GM12878 (cell line): ENCODE data around the gene APBB1IP. TPM values are rescaled to one million over a fixed set of nuclear protein-coding genes. Genes with fewer than 3 reads are reported as not detected.

Source experiments
- ATAC-seq: fragments of 200-7000 bp; cut with Tn5 transposase; 3 replicates; pipeline ENCODE4 v1.9.1; 2020; ENCODE audit warnings: mild to moderate bottlenecking, moderate library complexity
- BruUV-seq: library from RNA; stranded (reverse); fragments of 400-500 nt; replicated peaks from 2 replicates; lab custom pipeline; 2021; lab: Mats Ljungman, UMichigan
- CTCF ChIA-PET: fragments of 300-600 bp; sonication (Branson Sonifier 250); formaldehyde crosslinking; extraction: SDS; loops from one replicate; lab custom pipeline; 2021; ENCODE audit warnings: inconsistent platforms; lab: Yijun Ruan, JAX
- POLR2A ChIA-PET: fragments of 350-600 bp; formaldehyde crosslinking; extraction: SDS; loops from one replicate; lab custom pipeline; 2021; ENCODE audit warnings: inconsistent platforms; lab: Charles Lee
- RAD21 ChIA-PET: fragments of 300-600 bp; sonication (Branson Sonifier 250); formaldehyde crosslinking; loops from one replicate; lab custom pipeline; 2023; ENCODE audit warnings: antibody characterized with exemption; ENCODE audit not compliant: unreplicated experiment; lab: Charles Lee
- SMC1A ChIA-PET: fragments of 300-600 bp; sonication (Branson Sonifier 250); formaldehyde crosslinking; loops from one replicate; lab custom pipeline; 2023; ENCODE audit not compliant: unreplicated experiment, uncharacterized antibody; lab: Charles Lee
- DNase-seq: peaks from one replicate; pipeline ENCODE4 v3.0.0-alpha.2; 2011; ENCODE audit warnings: low read depth, low spot score
- FAIRE-seq: peaks from 3 replicates; lab custom pipeline; 2011; peaks lifted over from hg19 to GRCh38; lab: Jason Lieb, UNC
- H2AFZ ChIP-seq: 2 replicates; pipeline ENCODE4 v1.6.0; 2011; ENCODE audit warnings: low read depth, low read length, control low read depth; ENCODE audit not compliant: control insufficient read depth
- H3K27ac ChIP-seq: 2 replicates; pipeline ENCODE4 v1.5.1; 2011; ENCODE audit warnings: control low read depth; ENCODE audit not compliant: control insufficient read depth, insufficient read depth
- H3K27me3 ChIP-seq, 2 experiments: replicated peaks in 1 of 2; 2 replicates each; pipeline versions ENCODE4 v1.6.0 to v1.6.1; 2011; ENCODE audit warnings: low read length in 1 of 2; ENCODE audit not compliant: control insufficient read depth in 2 of 2, insufficient read depth in 2 of 2
- H3K36me3 ChIP-seq, 2 experiments: 2 replicates each; pipeline ENCODE4 v1.5.1; 2011; ENCODE audit warnings: low read length in 1 of 2; ENCODE audit not compliant: control insufficient read depth in 2 of 2, insufficient read depth in 2 of 2
- H3K4me1 ChIP-seq: 2 replicates; pipeline ENCODE4 v1.6.1; 2011; ENCODE audit warnings: mild to moderate bottlenecking, low read length, moderate library complexity, mixed read lengths; ENCODE audit not compliant: control insufficient read depth, insufficient read depth
- H3K4me2 ChIP-seq: 2 replicates; pipeline ENCODE4 v1.6.0; 2011; ENCODE audit warnings: control low read depth; ENCODE audit not compliant: control insufficient read depth, insufficient read depth
- H3K4me3 ChIP-seq: fragments of 200-600 bp; sonication (generic); 2 replicates; pipeline ENCODE4 v1.5.1; 2016
- H3K79me2 ChIP-seq: 2 replicates; pipeline ENCODE4 v1.6.0; 2011; ENCODE audit warnings: low read length; ENCODE audit not compliant: control insufficient read depth, insufficient read depth
- H3K9ac ChIP-seq: 2 replicates; pipeline ENCODE4 v1.8.0; 2011; ENCODE audit warnings: low read length, control low read depth, mixed read lengths; ENCODE audit not compliant: control insufficient read depth, insufficient read depth
- H3K9me3 ChIP-seq: replicated peaks from 3 replicates; pipeline ENCODE4 v1.5.1; 2011; ENCODE audit warnings: mild to moderate bottlenecking, low read length; ENCODE audit not compliant: control insufficient read depth, insufficient read depth
- H4K20me1 ChIP-seq: 2 replicates; pipeline ENCODE4 v1.6.0; 2011; ENCODE audit not compliant: control insufficient read depth, insufficient read depth
- KLF5 ChIP-seq: fragments of 450-650 bp; IDR thresholded peaks from 2 replicates; pipeline ENCODE4 v1.6.1; 2014; ENCODE audit warnings: mild to moderate bottlenecking; ENCODE audit not compliant: partially characterized antibody
- LARP7 ChIP-seq: fragments of 450-650 bp; IDR thresholded peaks from 2 replicates; pipeline ENCODE4 v1.6.1; 2017; ENCODE audit warnings: mild to moderate bottlenecking
- MEF2A ChIP-seq: IDR thresholded peaks from 2 replicates; pipeline ENCODE4 v1.6.1; 2011; ENCODE audit warnings: low read depth, mild to moderate bottlenecking, low read length, moderate library complexity; ENCODE audit not compliant: insufficient read depth
- MEF2B ChIP-seq: fragments of 450-650 bp; IDR thresholded peaks from 2 replicates; pipeline ENCODE4 v1.6.1; 2018; ENCODE audit warnings: mild to moderate bottlenecking, moderate library complexity; ENCODE audit not compliant: partially characterized antibody, poor library complexity, severe bottlenecking
- NR2F1 ChIP-seq: fragments of 450-650 bp; conservative IDR thresholded peaks from 2 replicates; pipeline ENCODE4 v1.6.1; 2017; ENCODE audit warnings: mild to moderate bottlenecking
- POLR2AphosphoS2 ChIP-seq: IDR thresholded peaks from 2 replicates; pipeline ENCODE4 v1.6.1; 2011; ENCODE audit warnings: low read depth, mild to moderate bottlenecking, low read length, improper control_type of control experiment, moderate library complexity
- POLR2AphosphoS5 ChIP-seq: IDR thresholded peaks from 2 replicates; pipeline ENCODE4 v1.6.1; 2011; ENCODE audit warnings: mild to moderate bottlenecking, low read length, inconsistent platforms
- RAD51 ChIP-seq: fragments of 450-650 bp; IDR thresholded peaks from 2 replicates; pipeline ENCODE4 v1.6.1; 2016; ENCODE audit warnings: moderate library complexity, mild to moderate bottlenecking, inconsistent platforms
- RBBP5 ChIP-seq: fragments of 200-600 bp; sonication (generic); conservative IDR thresholded peaks from 2 replicates; pipeline ENCODE4 v1.6.1; 2016
- ZSCAN29 ChIP-seq: fragments of 450-650 bp; IDR thresholded peaks from 2 replicates; pipeline ENCODE4 v1.6.1; 2017; ENCODE audit warnings: mild to moderate bottlenecking, moderate library complexity
- WGBS: methylation state at CpG from one replicate; pipeline ENCODE4 v1.1.6; 2016; ENCODE audit warnings: low lambda C conversion rate; ENCODE audit not compliant: insufficient replicate concordance, insufficient coverage; ENCODE audit errors: missing lambda C conversion rate; 5-methylcytosine and 5-hydroxymethylcytosine counted together
- in situ Hi-C: fragments of 300-500 bp; cut with MboI; formaldehyde crosslinking; loops from 9 replicates; pipeline ENCODE4 v1.14.3; 2018; ENCODE audit warnings: mixed read lengths
- intact Hi-C: fragments of 100-400 bp; cut with micrococcal nuclease; formaldehyde crosslinking; loops from one replicate; pipeline ENCODE4 v1.14.2; 2022; ENCODE audit not compliant: unreplicated experiment
- polyA plus RNA-seq, 11 experiments: library from polyadenylated mRNA; depleted of rRNA in 4 of 11; unstranded in 6 of 11; stranded (reverse) in 5 of 11; fragments of >200 nt; fragmentation: Nextera tagmentation in 4 of 11; fragmentation: Illumina TruSeq in 1 of 11; extraction: Ambion mirVana in 4 of 11; extraction: Trizol in 1 of 11; gene quantifications; 1 replicate in 1 of 11; 2 replicates in 10 of 11; pipeline versions ENCODE4 v1.2.1 to v1.2.3, GENCODE V29; 2011 to 2016; ENCODE audit warnings: inconsistent platforms in 2 of 11, missing spikeins in 2 of 11, low read depth in 1 of 11
- total RNA-seq, 4 experiments: library from RNA; depleted of rRNA in 3 of 4; stranded (reverse); fragments of >200 nt in 3 of 4; fragmentation: Illumina TruSeq in 1 of 4; extraction: Trizol in 1 of 4; gene quantifications; 2 replicates each; pipeline versions ENCODE4 v1.2.1 to v1.2.3, GENCODE V29; 2013 to 2021
- TF ChIP-seq, protein P1 (sequence below): fragments of 150-350 bp; IDR thresholded peaks from 2 replicates; pipeline ENCODE4 v1.6.1; 2016; ENCODE audit warnings: low read depth, low read length

APBB1IP gene
- total and polyA plus RNA-seq, 10 of the 15 experiments (the other 5 are each of a cell fraction or from before 2014, with no cell fraction given): 7.3 to 67.4 (median 19.9) TPM

DNA sequence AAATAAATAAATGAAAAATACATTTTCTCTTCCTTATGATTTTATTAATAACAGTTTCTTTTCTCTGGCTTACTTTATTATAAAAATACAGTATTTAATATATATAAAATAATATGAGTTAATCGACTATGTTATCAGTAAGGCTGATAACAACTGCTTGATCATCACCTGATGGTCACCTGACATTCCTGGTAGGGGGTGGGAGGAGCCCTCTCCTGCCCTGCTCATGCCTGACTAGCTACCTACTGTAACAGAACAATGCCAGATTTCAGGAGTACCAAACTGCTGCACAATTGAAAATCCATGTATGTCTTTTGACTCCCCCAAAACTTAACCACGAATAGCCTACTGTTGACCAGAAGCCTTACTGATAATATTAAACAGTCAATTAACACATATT lies 1.3 kb upstream of the APBB1IP start:
- FAIRE-seq (no peak), DNase-seq (no peak), ATAC-seq (no peak)
- ChIA-PET RAD21 (interaction anchor here (0.7 to 1.4 kb wide), 5 partner anchors 10 to 421 kb away, joined by 3 to 6 read pairs (median 3); no protein-coding TSS in a partner anchor), POLR2A (interaction anchor here (0.7 to 1.2 kb wide), 3 partner anchors 11 to 26 kb away, joined by 3 to 4 read pairs (median 3); no protein-coding TSS in a partner anchor), CTCF (interaction anchor here (0.6 to 1.9 kb wide), 4 partner anchors 11 to 85 kb away, joined by 3 to 4 read pairs (median 3); no protein-coding TSS in a partner anchor), SMC1A (interaction anchor here (0.6 to 6.3 kb wide), 11 partner anchors 10 to 363 kb away, joined by 3 to 31 read pairs (median 4); no protein-coding TSS in a partner anchor)
- no peak for TF ChIP-seq KLF5
- peak; percentile 86 for TF ChIP-seq RAD51
- no peak overlapping the region for H2AFZ ChIP-seq
- H3K36me3 ChIP-seq: 0 out of 4 replicates have a peak, but pooled peaks cover 0 to 9% of the 10 kb centered on the region in 2 experiments
- H3K9ac ChIP-seq: peak overlapping the region; percentile 97
- H4K20me1 ChIP-seq: no peaks in the 10 kb centered on the region
- H3K27ac ChIP-seq: peak overlapping the region; percentile 95
- H3K27me3 ChIP-seq: no peaks in the 10 kb centered on the region
- peaks cover 15% of the 10 kb centered on the region; the same call in 1 of the 2 replicates for H3K4me1 ChIP-seq
- intact Hi-C loops: no loop called here
- no TSS peak for BruUV-seq
- H3K4me2 ChIP-seq: peak overlapping the region; percentile 87
- H3K9me3 ChIP-seq: no peaks in the 10 kb centered on the region; the same call in 2 of the 3 replicates
- WGBS: 28% methylated on average over 2 of the region's 2 CpGs
- H3K79me2 ChIP-seq: peaks cover 48% of the 10 kb centered on the region
- no peak overlapping the region for H3K4me3 ChIP-seq
- in situ Hi-C loops: loop anchor here (25.0 kb wide), 1 partner anchor 1525 kb away; no protein-coding TSS in a partner anchor

DNA sequence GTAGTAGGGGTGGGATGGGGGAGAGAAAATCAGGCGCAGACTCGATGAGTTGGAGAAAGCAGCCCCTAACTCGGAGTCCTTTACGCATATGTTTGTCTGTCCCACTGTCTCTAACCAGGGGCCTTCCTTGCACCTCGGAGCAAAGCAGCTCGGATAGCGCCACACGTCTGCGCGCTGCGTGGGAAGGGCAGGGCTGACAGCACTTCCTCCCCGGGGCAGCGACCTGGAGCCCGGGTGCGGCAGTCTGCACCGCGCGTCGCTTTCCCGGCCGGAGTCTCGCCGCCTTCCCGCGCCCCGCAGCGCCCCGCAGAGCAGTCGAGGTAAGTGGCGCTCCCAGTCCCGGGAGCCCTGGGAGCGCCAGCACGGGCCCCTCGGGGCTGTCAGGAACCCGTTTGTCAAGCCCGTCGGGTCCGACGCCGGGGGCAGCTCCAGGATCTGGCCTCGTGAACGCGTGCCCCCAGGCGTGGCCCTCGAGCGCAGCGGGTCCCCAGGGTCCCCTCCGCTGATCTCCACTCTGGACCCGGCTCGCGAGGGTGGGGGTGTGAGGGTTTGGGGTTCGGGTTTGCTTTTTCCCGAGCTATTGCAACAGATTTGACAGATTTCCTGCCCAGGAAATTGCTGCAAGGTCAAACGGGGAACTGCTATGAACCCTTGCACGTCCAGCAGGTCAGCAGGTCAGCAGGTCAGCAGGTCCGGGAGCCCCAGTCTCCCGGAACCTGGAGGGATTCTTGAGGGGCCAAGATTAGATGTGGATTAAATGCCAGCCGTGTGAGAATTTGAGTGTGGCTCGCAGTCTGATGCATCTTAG lies 597 bp downstream of the APBB1IP start:
- ATAC-seq (peak; percentile 83), FAIRE-seq (no peak), DNase-seq (no peak)
- Histone ChIP-seq H3K9me3 (no peaks in the 10 kb centered on the region; the same call in 2 of the 3 replicates), H3K27me3 (no peaks in the 10 kb centered on the region), H4K20me1 (no peaks in the 10 kb centered on the region), H3K4me3 (peak overlapping the region; percentile 89), H3K36me3 (peaks cover 0 to 13% of the 10 kb centered on the region in 2 experiments; a peak in 1 of 4 replicates), H3K4me1 (peaks cover 15% of the 10 kb centered on the region; the same call in 1 of the 2 replicates), H3K27ac (peak overlapping the region; percentile 95), H2AFZ (peak overlapping the region; percentile 59), H3K9ac (peak overlapping the region; percentile 97), H3K79me2 (peaks cover 66% of the 10 kb centered on the region), H3K4me2 (peak overlapping the region; percentile 87)
- ChIA-PET SMC1A (interaction anchor here (0.7 to 6.3 kb wide), 8 partner anchors 8 to 86 kb away, joined by 3 to 31 read pairs (median 4); no protein-coding TSS in a partner anchor), POLR2A (interaction anchor here (0.6 to 1.9 kb wide), 4 partner anchors 10 to 804 kb away, joined by 4 to 6 read pairs (median 4); no protein-coding TSS in a partner anchor), RAD21 (interaction anchor here (0.7 to 2.8 kb wide), 7 partner anchors 9 to 117 kb away, joined by 3 to 15 read pairs (median 4); no protein-coding TSS in a partner anchor), CTCF (interaction anchor here (0.6 to 1.9 kb wide), 2 partner anchors 43 to 52 kb away, joined by 3 to 4 read pairs; no protein-coding TSS in a partner anchor)
- under 1% methylated on average over 49 of the region's 59 CpGs for WGBS
- in situ Hi-C loops: loop anchor here (25.0 kb wide), 1 partner anchor 1526 kb away; no protein-coding TSS in a partner anchor
- intact Hi-C loops: loop anchor here (1.0 to 2.0 kb wide), 2 partner anchors 10 to 104 kb away; no protein-coding TSS in a partner anchor
- BruUV-seq: no TSS peak
- TF ChIP-seq MEF2A: no peak
- peak; percentile 69 for TF ChIP-seq POLR2AphosphoS5
- no peak for TF ChIP-seq KLF5
- TF ChIP-seq, protein P1, sequence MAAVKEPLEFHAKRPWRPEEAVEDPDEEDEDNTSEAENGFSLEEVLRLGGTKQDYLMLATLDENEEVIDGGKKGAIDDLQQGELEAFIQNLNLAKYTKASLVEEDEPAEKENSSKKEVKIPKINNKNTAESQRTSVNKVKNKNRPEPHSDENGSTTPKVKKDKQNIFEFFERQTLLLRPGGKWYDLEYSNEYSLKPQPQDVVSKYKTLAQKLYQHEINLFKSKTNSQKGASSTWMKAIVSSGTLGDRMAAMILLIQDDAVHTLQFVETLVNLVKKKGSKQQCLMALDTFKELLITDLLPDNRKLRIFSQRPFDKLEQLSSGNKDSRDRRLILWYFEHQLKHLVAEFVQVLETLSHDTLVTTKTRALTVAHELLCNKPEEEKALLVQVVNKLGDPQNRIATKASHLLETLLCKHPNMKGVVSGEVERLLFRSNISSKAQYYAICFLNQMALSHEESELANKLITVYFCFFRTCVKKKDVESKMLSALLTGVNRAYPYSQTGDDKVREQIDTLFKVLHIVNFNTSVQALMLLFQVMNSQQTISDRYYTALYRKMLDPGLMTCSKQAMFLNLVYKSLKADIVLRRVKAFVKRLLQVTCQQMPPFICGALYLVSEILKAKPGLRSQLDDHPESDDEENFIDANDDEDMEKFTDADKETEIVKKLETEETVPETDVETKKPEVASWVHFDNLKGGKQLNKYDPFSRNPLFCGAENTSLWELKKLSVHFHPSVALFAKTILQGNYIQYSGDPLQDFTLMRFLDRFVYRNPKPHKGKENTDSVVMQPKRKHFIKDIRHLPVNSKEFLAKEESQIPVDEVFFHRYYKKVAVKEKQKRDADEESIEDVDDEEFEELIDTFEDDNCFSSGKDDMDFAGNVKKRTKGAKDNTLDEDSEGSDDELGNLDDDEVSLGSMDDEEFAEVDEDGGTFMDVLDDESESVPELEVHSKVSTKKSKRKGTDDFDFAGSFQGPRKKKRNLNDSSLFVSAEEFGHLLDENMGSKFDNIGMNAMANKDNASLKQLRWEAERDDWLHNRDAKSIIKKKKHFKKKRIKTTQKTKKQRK: no peak
- TF ChIP-seq NR2F1: peak; percentile 89
- TF ChIP-seq POLR2AphosphoS2: peak; percentile 43; the same call in 1 of the 2 replicates
- TF ChIP-seq MEF2B: peak; percentile 48
- no peak for TF ChIP-seq RBBP5
- TF ChIP-seq LARP7: peak; percentile 80
- TF ChIP-seq ZSCAN29: no peak
